MM.1S (cell line): ENCODE results near the gene AHCYL2.

ENCODE experiments used
- DNase-seq: peaks from one replicate; pipeline ENCODE4 v3.0.0-alpha.2; 2015
- H2AFZ ChIP-seq: fragments of 300-600 bp; sonication (generic); 2 replicates; pipeline ENCODE4 v1.6.0; 2016; ENCODE audit warnings: antibody characterized with exemption, low read length
- H3F3A ChIP-seq: fragments of 300-600 bp; sonication (generic); 2 replicates; pipeline ENCODE4 v1.6.1; 2016; ENCODE audit warnings: mild to moderate bottlenecking, antibody characterized with exemption, low read length, moderate library complexity, mixed read lengths; ENCODE audit not compliant: insufficient read depth
- H3K27ac ChIP-seq: fragments of 300-600 bp; sonication (generic); 2 replicates; pipeline ENCODE4 v1.5.1; 2016; ENCODE audit warnings: mild to moderate bottlenecking, low read length
- H3K27me3 ChIP-seq: fragments of 300-600 bp; sonication (generic); replicated peaks from 2 replicates; pipeline ENCODE4 v1.6.0; 2016; ENCODE audit warnings: low read length; ENCODE audit not compliant: insufficient read depth
- H3K36me3 ChIP-seq: fragments of 300-600 bp; sonication (generic); replicated peaks from 2 replicates; pipeline ENCODE4 v1.6.1; 2016; ENCODE audit warnings: mild to moderate bottlenecking, low read length, mixed read lengths; ENCODE audit not compliant: insufficient read depth
- H3K4me1 ChIP-seq: fragments of 300-600 bp; sonication (generic); 2 replicates; pipeline ENCODE4 v1.6.1; 2016; ENCODE audit warnings: low read length, mixed read lengths
- H3K4me2 ChIP-seq: fragments of 300-600 bp; sonication (generic); 2 replicates; pipeline ENCODE4 v1.6.0; 2016; ENCODE audit warnings: low read depth, low read length
- H3K4me3 ChIP-seq: fragments of 300-600 bp; sonication (generic); 2 replicates; pipeline ENCODE4 v1.5.1; 2016; ENCODE audit warnings: low read length, mixed read lengths
- H3K79me2 ChIP-seq: fragments of 300-600 bp; sonication (generic); 2 replicates; pipeline ENCODE4 v1.6.1; 2016; ENCODE audit warnings: mixed run types, low read length, mixed read lengths
- H3K9ac ChIP-seq: fragments of 300-600 bp; sonication (generic); 2 replicates; pipeline ENCODE4 v1.6.1; 2016; ENCODE audit warnings: low read length, mixed read lengths
- H3K9me2 ChIP-seq: fragments of 300-600 bp; sonication (generic); replicated peaks from 2 replicates; pipeline ENCODE4 v1.6.1; 2016; ENCODE audit warnings: mild to moderate bottlenecking, low read length, mixed read lengths; ENCODE audit not compliant: insufficient read depth
- H3K9me3 ChIP-seq: fragments of 300-600 bp; sonication (generic); replicated peaks from 2 replicates; pipeline ENCODE4 v1.6.1; 2016; ENCODE audit warnings: mild to moderate bottlenecking, low read length, mixed read lengths; ENCODE audit not compliant: insufficient read depth
- H4K20me1 ChIP-seq: fragments of 300-600 bp; sonication (generic); 2 replicates; pipeline ENCODE4 v1.6.1; 2016; ENCODE audit warnings: mild to moderate bottlenecking, low read length, moderate library complexity, mixed read lengths; ENCODE audit not compliant: insufficient read depth
- EZH2 ChIP-seq: fragments of 300-600 bp; sonication (generic); optimal IDR thresholded peaks from 2 replicates; pipeline ENCODE3; 2017; ENCODE audit warnings: low read depth, mild to moderate bottlenecking, antibody characterized with exemption, low read length, mixed read lengths
- EZH2phosphoT487 ChIP-seq: fragments of 300-600 bp; sonication (generic); IDR thresholded peaks from 2 replicates; pipeline ENCODE4 v1.6.1; 2018; ENCODE audit warnings: antibody characterized with exemption, low read length
- TF ChIP-seq, protein P1 (sequence below): fragments of 300-600 bp; sonication (generic); IDR thresholded peaks from 2 replicates; pipeline ENCODE4 v1.5.1; 2016; ENCODE audit warnings: antibody characterized with exemption, low read length, mixed read lengths

Gene AHCYL2

DNA sequence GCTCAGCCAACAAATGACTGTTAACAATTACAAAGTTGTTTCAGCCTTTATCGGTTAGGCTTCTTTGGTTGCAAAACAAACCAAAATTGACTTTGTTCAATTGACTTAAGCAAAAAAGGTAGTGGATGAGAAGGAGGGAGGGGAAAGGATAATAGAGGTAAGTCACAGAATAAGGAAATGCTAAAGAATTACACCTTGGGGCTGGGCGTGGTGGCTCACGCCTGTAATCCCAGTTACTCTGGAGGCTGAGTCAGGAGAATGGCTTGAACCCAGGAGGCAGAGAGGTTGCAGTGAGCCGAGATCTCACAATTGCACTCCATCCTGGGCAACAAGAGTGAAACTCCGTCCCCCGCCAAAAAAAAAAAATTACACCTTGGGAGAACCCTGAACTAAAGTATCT lies 41.4 kb downstream of the AHCYL2 start:
- peaks cover 19% of the 10 kb centered on the region for H3K4me1 ChIP-seq

DNA sequence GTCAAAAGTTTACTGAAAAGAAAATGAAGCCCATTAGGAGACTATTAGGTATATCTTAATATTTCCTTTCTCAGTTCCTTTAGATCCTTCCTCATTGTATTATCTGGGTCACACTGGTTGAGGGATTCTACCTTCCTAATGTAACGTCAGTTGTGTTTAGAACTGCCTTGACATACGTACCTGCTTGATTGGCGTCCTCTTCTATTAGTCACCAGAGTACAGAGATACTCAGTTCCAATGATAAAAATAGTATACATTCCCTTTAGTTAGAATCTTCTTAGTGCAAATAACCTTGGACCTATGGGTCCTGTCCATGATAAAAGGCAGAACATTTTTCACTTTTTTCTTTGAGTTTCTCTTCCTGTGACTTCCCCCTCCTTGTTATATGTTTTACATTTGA lies 45.2 kb downstream of the AHCYL2 start:
- H2AFZ ChIP-seq: no peak overlapping the region
- no peak for DNase-seq
- H3K36me3 ChIP-seq: no peaks in the 10 kb centered on the region
- H3K4me3 ChIP-seq: no peak overlapping the region
- no peaks in the 10 kb centered on the region for H4K20me1 ChIP-seq
- no peaks in the 10 kb centered on the region for H3K9me3 ChIP-seq
- no peaks in the 10 kb centered on the region for H3K27me3 ChIP-seq
- H3K4me1 ChIP-seq: no peaks in the 10 kb centered on the region
- no peak overlapping the region for H3K27ac ChIP-seq
- no peaks in the 10 kb centered on the region for H3K79me2 ChIP-seq
- no peak overlapping the region for H3K9ac ChIP-seq
- H3K9me2 ChIP-seq: no peaks in the 10 kb centered on the region
- no peaks in the 10 kb centered on the region for H3F3A ChIP-seq
- TF ChIP-seq EZH2phosphoT487 (no peak), EZH2 (no peak)
- TF ChIP-seq, protein P1, sequence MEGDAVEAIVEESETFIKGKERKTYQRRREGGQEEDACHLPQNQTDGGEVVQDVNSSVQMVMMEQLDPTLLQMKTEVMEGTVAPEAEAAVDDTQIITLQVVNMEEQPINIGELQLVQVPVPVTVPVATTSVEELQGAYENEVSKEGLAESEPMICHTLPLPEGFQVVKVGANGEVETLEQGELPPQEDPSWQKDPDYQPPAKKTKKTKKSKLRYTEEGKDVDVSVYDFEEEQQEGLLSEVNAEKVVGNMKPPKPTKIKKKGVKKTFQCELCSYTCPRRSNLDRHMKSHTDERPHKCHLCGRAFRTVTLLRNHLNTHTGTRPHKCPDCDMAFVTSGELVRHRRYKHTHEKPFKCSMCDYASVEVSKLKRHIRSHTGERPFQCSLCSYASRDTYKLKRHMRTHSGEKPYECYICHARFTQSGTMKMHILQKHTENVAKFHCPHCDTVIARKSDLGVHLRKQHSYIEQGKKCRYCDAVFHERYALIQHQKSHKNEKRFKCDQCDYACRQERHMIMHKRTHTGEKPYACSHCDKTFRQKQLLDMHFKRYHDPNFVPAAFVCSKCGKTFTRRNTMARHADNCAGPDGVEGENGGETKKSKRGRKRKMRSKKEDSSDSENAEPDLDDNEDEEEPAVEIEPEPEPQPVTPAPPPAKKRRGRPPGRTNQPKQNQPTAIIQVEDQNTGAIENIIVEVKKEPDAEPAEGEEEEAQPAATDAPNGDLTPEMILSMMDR: no peak
- H3K4me2 ChIP-seq: no peak overlapping the region

More for the DNA sequence above, 41.4 kb downstream of the AHCYL2 start:
- Histone ChIP-seq H3K27ac (no peak overlapping the region), H3K4me3 (no peak overlapping the region), H3K27me3 (no peaks in the 10 kb centered on the region), H3K79me2 (no peaks in the 10 kb centered on the region), H3K36me3 (no peaks in the 10 kb centered on the region), H3K9me3 (no peaks in the 10 kb centered on the region), H4K20me1 (no peaks in the 10 kb centered on the region), H3K9ac (no peak overlapping the region), H3K9me2 (no peaks in the 10 kb centered on the region), H3K4me2 (no peak overlapping the region), H2AFZ (no peak overlapping the region), H3F3A (no peaks in the 10 kb centered on the region)
- DNase-seq: no peak
- TF ChIP-seq, protein P1: no peak
- TF ChIP-seq EZH2 (no peak), EZH2phosphoT487 (no peak)

DNA sequence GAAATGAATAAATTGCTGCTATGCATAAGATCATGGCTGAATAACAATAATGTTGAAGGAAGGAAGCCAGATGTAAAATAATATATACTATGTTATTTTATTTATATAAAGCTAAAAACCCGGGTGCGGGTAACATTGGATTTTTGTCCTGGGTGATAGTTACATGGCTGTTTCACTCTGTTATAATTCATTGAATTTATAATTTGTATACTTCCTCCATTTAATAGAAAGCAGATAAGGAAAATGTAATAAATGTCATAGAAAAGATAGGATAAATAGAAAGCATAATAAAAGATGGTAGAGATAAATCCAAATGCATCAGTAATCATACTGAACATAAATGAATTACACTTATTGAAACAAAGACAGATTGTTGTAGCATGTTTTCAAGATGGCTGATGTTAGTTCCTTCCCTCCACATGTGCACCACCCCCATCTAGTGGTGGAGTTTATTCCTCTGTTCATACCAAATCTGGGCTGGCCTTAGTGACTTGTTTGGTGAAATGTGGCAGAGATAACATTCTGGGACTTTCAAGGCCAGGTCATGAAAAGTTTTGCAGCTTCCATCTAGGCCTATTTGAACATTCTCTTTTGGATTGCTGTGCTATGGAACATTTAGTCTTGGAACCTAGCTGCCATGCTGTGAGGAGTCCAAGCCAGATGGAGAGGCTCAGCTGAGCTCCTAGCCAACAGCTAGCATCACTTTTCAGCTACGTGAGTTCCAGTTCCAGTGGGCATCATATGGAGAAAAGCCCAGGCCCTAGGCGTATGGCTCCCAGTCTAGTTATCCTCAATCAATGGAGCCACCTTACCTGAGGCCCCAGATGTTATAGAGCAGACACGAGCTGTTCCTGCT lies 46.9 kb downstream of the AHCYL2 start:
- H3K4me2 ChIP-seq: peak overlapping the region; percentile 23; the same call in 1 of the 2 replicates
- no peak overlapping the region for H3K4me3 ChIP-seq
- no peaks in the 10 kb centered on the region for H3K9me3 ChIP-seq
- no peaks in the 10 kb centered on the region for H3K36me3 ChIP-seq
- no peaks in the 10 kb centered on the region for H3K27me3 ChIP-seq
- H4K20me1 ChIP-seq: no peaks in the 10 kb centered on the region
- TF ChIP-seq, protein P1: peak; percentile 98
- no peak for TF ChIP-seq EZH2
- H3K27ac ChIP-seq: no peak overlapping the region
- H3K79me2 ChIP-seq: no peaks in the 10 kb centered on the region
- H3K4me1 ChIP-seq: no peaks in the 10 kb centered on the region
- no peak overlapping the region for H3K9ac ChIP-seq
- no peaks in the 10 kb centered on the region for H3F3A ChIP-seq
- peak; percentile 86 for DNase-seq
- no peaks in the 10 kb centered on the region for H3K9me2 ChIP-seq
- peak overlapping the region; percentile 71 for H2AFZ ChIP-seq
